ENCODE results near the gene SEMA4C. TPM values are rescaled to one million over a fixed set of nuclear protein-coding genes. Genes with fewer than 3 reads are reported as not detected.
A peak's percentile ranks its signal among the peaks of the same experiment; 100 is the strongest.

Gene SEMA4C
- total and polyA plus RNA-seq, 9 of the 15 experiments (the other 6 are each of a cell fraction or from before 2014, with no cell fraction given): 0.32 to 59.7 (median 23.9) TPM

DNA sequence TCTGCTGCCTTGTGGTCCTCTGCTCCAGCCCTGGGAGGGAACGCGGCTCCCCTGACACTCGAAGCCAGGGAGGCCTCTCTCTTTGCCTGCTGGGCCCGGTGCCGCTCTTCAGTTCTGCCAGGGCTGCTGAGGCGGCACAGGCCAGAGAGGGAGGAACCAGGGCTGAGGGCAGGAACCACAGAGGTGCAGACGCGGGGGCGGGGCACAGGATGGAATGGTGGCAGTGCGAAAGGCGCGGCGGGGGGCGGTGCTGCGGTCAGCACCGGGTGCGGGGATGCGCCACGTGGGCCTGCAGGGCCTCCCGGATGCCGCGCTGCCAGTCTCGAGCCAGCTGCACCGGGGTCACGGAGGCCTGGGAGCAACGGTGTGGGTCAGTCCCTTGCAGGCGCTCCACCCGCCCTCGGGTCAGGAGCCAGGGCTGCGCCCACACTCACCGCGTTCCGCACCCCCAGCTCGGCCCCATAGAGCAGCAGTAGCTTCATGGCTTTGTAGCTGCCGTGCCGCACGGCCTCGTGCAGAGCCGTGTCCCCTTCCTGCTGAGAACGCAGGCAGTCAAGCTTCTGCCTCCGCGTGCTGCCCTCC is 30.5 kb downstream of the SEMA4C start:
- 93% methylated on average over 21 of the region's 42 CpGs for WGBS (ENCODE audit: insufficient coverage, low coverage, missing lambda C conversion rate)
- CTCF ChIA-PET (ENCODE audit: low intra/inter-chr PET ratio): no interaction called here

DNA sequence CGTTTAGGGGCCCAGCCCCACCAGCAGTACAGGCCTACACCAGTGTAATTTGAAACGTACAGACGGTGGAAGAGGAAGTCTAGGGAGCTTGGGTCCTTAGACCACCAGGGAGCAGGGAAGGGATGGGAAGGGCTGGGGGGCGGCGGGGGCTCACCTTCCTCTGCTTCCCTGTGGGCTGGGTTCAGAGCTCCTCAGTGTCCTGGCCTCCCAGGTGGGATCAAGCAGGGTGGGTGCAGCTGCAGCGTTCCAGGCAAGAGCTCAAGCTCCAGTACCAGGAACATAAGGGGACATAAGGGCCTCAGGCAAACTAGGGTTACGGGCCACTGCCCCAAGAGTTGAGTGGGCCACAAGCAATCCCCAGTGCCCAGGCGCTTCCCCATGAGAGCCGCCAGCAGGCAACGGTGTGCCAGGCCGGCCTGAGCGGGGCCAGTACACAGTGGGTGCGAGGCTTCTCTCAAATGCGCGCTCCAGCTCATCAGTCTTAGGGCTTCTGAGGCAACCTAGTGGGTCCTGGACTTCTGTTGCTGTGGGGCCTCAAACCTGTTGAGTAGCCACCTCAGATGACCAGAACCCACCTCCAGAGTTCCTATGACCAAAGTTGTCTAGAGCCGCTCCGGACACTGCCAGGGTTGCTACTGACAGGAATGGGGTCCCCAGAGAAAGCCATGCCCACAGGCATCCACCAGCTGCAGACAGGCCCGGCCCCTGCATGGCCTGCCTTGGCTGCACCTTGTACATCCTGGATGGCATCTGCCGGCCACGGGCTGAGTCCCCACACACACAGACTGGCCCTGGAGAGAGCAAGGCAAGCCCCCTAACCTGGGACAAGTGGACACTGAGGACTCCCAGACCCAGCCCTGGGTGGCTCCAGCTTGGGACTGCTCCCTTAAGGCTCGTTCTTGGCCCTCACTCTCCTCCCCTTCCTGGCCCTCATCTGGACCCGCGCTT is 31.3 kb downstream of the SEMA4C start:
- DNase-seq (ENCODE audit: extremely low read depth in 1 of 4, low spot score in 3 of 4) (no peak), FAIRE-seq (no peak), ATAC-seq (no peak)
- H3K36me3 ChIP-seq (ENCODE audit: control insufficient read depth, insufficient read depth, low read length): peaks cover 53% of the 10 kb centered on the region; the same call in 2 of the 3 replicates
- BruUV-seq (replicated peaks): no TSS peak
- ChIA-PET POLR2A (interaction anchor here (0.7 to 1.2 kb wide), 6 partner anchors 9 to 1431 kb away, joined by 3 read pairs; no protein-coding TSS in a partner anchor), CTCF (ENCODE audit: low intra/inter-chr PET ratio) (no interaction called here)
- 91% methylated on average over 21 of the region's 23 CpGs for WGBS (ENCODE audit: insufficient coverage, low coverage, missing lambda C conversion rate)
- H4K20me1 ChIP-seq (replicated peaks; ENCODE audit: control insufficient read depth, insufficient read depth, low read length): no peaks in the 10 kb centered on the region
- H3K79me2 ChIP-seq (ENCODE audit: control insufficient read depth, insufficient read depth, low read length): no peaks in the 10 kb centered on the region
- H3K9me1 ChIP-seq (ENCODE audit: control insufficient read depth, insufficient read depth, low read length): peaks cover 3% of the 10 kb centered on the region
- no peak overlapping the region for H3K27ac ChIP-seq (ENCODE audit: extremely low read depth, low read depth, low read length)
- in situ Hi-C loops (cut with MboI): no loop called here
- no peaks in the 10 kb centered on the region for H3K9me3 ChIP-seq (replicated peaks; ENCODE audit: control insufficient read depth, insufficient read depth, low read depth, low read length)
- peak overlapping the region in 1 of 2 experiments; percentile 72; a peak in 2 of 4 replicates for H3K9ac ChIP-seq (ENCODE audit: insufficient read depth in 1 of 2, low read depth in 2 of 2, low read length in 2 of 2)
- peaks cover 8 to 27% of the 10 kb centered on the region in 2 experiments; a peak in 4 of 5 replicates for H3K4me1 ChIP-seq (replicated peaks in 1 of 2; ENCODE audit: control insufficient read depth in 2 of 2, insufficient read depth in 2 of 2, low read length in 2 of 2)
- no peaks in the 10 kb centered on the region for H3K27me3 ChIP-seq (ENCODE audit: control insufficient read depth in 2 of 2, insufficient read depth in 2 of 2, low read length in 2 of 2)
- H2AFZ ChIP-seq (ENCODE audit: low read depth, low read length): no peak overlapping the region
- H3K4me3 ChIP-seq: no peak overlapping the region
- intact Hi-C loops (cut with micrococcal nuclease): no loop called here
- H3K4me2 ChIP-seq (ENCODE audit: insufficient read depth, low read length): no peak overlapping the region
- TF ChIP-seq, protein P1, sequence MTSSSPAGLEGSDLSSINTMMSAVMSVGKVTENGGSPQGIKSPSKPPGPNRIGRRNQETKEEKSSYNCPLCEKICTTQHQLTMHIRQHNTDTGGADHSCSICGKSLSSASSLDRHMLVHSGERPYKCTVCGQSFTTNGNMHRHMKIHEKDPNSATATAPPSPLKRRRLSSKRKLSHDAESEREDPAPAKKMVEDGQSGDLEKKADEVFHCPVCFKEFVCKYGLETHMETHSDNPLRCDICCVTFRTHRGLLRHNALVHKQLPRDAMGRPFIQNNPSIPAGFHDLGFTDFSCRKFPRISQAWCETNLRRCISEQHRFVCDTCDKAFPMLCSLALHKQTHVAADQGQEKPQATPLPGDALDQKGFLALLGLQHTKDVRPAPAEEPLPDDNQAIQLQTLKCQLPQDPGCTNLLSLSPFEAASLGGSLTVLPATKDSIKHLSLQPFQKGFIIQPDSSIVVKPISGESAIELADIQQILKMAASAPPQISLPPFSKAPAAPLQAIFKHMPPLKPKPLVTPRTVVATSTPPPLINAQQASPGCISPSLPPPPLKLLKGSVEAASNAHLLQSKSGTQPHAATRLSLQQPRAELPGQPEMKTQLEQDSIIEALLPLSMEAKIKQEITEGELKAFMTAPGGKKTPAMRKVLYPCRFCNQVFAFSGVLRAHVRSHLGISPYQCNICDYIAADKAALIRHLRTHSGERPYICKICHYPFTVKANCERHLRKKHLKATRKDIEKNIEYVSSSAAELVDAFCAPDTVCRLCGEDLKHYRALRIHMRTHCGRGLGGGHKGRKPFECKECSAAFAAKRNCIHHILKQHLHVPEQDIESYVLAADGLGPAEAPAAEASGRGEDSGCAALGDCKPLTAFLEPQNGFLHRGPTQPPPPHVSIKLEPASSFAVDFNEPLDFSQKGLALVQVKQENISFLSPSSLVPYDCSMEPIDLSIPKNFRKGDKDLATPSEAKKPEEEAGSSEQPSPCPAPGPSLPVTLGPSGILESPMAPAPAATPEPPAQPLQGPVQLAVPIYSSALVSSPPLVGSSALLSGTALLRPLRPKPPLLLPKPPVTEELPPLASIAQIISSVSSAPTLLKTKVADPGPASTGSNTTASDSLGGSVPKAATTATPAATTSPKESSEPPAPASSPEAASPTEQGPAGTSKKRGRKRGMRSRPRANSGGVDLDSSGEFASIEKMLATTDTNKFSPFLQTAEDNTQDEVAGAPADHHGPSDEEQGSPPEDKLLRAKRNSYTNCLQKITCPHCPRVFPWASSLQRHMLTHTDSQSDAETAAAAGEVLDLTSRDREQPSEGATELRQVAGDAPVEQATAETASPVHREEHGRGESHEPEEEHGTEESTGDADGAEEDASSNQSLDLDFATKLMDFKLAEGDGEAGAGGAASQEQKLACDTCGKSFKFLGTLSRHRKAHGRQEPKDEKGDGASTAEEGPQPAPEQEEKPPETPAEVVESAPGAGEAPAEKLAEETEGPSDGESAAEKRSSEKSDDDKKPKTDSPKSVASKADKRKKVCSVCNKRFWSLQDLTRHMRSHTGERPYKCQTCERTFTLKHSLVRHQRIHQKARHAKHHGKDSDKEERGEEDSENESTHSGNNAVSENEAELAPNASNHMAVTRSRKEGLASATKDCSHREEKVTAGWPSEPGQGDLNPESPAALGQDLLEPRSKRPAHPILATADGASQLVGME (CRISPR knock-in tag; IDR thresholded peaks at IDR 0.05): no peak
- TF ChIP-seq ZSCAN29 (IDR thresholded peaks at IDR 0.05) (no peak), BRF1 (IDR thresholded peaks at IDR 0.05; ENCODE audit: borderline replicate concordance, extremely low read depth, insufficient read length) (no peak), POLR2G (IDR thresholded peaks at IDR 0.05; ENCODE audit: low read depth, low read length) (0 out of 2 replicates have a peak, but pooled peaks have one; percentile 2), SPI1 (IDR thresholded peaks at IDR 0.05; ENCODE audit: borderline replicate concordance, low read depth, low read length) (0 out of 2 replicates have a peak, but pooled peaks have one; percentile 1)

More for the DNA sequence above, 30.5 kb downstream of the SEMA4C start:
- no peak overlapping the region for H3K4me3 ChIP-seq
- no peaks in the 10 kb centered on the region for H3K9me3 ChIP-seq (replicated peaks; ENCODE audit: control insufficient read depth, insufficient read depth, low read depth, low read length)
- peaks cover 52% of the 10 kb centered on the region; the same call in 2 of the 3 replicates for H3K36me3 ChIP-seq (ENCODE audit: control insufficient read depth, insufficient read depth, low read length)
- in situ Hi-C loops (cut with MboI) (no loop called here), intact Hi-C loops (cut with micrococcal nuclease) (no loop called here)
- H3K27me3 ChIP-seq (ENCODE audit: control insufficient read depth in 2 of 2, insufficient read depth in 2 of 2, low read length in 2 of 2): no peaks in the 10 kb centered on the region
- no peaks in the 10 kb centered on the region for H3K79me2 ChIP-seq (ENCODE audit: control insufficient read depth, insufficient read depth, low read length)
- TF ChIP-seq RBM22 (IDR thresholded peaks at IDR 0.05; ENCODE audit: low read depth, low read length, poor library complexity, severe bottlenecking): peak; percentile 85
- TF ChIP-seq ZFP36 (IDR thresholded peaks at IDR 0.05; ENCODE audit: low read depth, low read length, partially characterized antibody): no peak
- TF ChIP-seq POLR2G (IDR thresholded peaks at IDR 0.05; ENCODE audit: low read depth, low read length): peak; percentile 56; the same call in 1 of the 2 replicates
- no peak overlapping the region for H3K4me2 ChIP-seq (ENCODE audit: insufficient read depth, low read length)
- POLR2A ChIA-PET: interaction anchor here (0.8 to 1.6 kb wide), 4 partner anchors 7 to 1431 kb away, joined by 3 to 5 read pairs (median 4); no protein-coding TSS in a partner anchor
- H3K27ac ChIP-seq (ENCODE audit: extremely low read depth, low read depth, low read length): no peak overlapping the region
- no peak overlapping the region for H2AFZ ChIP-seq (ENCODE audit: low read depth, low read length)
- FAIRE-seq: no peak
- no peak for DNase-seq (ENCODE audit: extremely low read depth in 1 of 4, low spot score in 3 of 4)
- H3K4me1 ChIP-seq (replicated peaks in 1 of 2; ENCODE audit: control insufficient read depth in 2 of 2, insufficient read depth in 2 of 2, low read length in 2 of 2): peaks cover 8 to 31% of the 10 kb centered on the region in 2 experiments; a peak in 4 of 5 replicates
- peaks cover 3% of the 10 kb centered on the region for H3K9me1 ChIP-seq (ENCODE audit: control insufficient read depth, insufficient read depth, low read length)
- no peak; the same call in 2 of the 3 replicates for ATAC-seq
- no peaks in the 10 kb centered on the region for H4K20me1 ChIP-seq (replicated peaks; ENCODE audit: control insufficient read depth, insufficient read depth, low read length)
- BruUV-seq (replicated peaks): no TSS peak
- H3K9ac ChIP-seq (ENCODE audit: insufficient read depth in 1 of 2, low read depth in 2 of 2, low read length in 2 of 2): no peak overlapping the region; a peak in 1 of 4 replicates
